ENCODE results near the gene PBX4.
A peak's percentile ranks its signal among the peaks of the same experiment; 100 is the strongest.

Gene PBX4

GRCh38 chr19:19558636-19559035 lies 59.9 kb downstream of the PBX4 start:
- DNase-seq: no peak

GRCh38 chr19:19558055-19558454 lies 60.4 kb downstream of the PBX4 start:
- DNase-seq: no peak

DNA sequence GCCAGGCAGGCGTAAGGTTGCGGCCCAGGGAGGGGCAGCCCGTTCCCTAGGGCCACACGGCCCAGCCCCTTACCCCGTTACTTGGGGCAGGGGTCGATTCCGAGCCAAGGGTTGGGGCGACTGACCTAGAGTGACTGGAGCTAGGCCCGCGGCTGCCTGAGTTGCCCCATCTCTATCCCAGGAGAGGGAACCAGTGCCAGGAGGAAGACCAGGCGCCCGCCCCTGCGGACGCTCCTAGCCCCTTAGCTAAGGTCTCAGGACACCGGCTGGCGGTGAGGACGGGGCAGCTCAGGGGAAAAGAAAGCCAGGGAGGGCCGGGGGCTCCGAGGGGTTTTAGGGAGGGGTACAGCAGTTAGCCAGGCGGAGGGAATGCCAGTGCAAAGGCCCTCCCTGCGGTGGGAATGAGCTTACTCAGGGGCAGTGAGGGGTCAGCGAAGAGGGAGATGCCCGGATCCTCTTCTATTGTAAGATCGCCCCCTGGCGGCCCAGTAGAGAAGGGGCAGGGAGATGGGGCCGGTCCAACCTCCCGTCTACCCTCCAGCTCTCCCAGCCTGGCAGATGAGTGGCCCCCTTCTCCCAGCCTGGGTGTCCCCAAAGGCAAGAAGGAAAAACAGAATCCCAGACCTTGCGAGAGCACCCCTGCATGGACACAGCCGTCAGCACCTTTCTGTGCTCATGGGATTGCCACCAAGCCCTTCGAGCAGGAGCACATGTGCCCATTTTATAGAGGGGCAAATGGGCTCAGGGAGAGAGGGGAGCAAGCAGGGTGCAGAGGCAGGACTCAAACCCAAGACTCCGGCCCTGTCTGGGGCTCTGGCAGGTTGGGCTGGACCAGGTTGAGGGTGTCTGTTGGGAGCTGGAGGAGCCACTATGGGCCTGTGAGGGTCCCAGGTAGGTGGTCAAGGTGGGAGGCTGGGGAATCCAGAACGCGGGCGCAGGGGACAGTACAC lies 64.1 kb downstream of the PBX4 start:
- DNase-seq: peak in 3 of 56 donors; percentile 4 to 36 (median 16)

GRCh38 chr19:19553670-19554069 lies 64.8 kb downstream of the PBX4 start:
- no peak for DNase-seq

GRCh38 chr19:19552798-19553197 lies 65.7 kb downstream of the PBX4 start:
- no peak for DNase-seq

DNA sequence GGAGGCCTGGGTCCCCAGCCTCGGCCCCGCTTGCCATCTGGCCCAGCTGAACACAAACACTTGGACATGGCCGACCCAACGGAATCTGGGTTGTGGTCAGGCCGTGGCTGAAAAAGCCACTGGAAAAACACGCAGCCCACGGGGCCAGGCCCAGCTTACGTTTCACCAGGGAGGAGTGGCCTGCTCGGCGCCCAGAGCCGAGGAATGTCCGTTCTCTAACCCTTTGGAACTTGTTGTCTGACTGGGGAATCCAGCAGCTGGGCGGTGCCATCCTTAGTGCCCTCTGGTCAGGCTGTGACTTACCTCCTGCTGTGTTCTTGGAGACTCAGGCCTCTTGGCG lies 66.7 kb downstream of the PBX4 start:
- DNase-seq: no peak

DNA sequence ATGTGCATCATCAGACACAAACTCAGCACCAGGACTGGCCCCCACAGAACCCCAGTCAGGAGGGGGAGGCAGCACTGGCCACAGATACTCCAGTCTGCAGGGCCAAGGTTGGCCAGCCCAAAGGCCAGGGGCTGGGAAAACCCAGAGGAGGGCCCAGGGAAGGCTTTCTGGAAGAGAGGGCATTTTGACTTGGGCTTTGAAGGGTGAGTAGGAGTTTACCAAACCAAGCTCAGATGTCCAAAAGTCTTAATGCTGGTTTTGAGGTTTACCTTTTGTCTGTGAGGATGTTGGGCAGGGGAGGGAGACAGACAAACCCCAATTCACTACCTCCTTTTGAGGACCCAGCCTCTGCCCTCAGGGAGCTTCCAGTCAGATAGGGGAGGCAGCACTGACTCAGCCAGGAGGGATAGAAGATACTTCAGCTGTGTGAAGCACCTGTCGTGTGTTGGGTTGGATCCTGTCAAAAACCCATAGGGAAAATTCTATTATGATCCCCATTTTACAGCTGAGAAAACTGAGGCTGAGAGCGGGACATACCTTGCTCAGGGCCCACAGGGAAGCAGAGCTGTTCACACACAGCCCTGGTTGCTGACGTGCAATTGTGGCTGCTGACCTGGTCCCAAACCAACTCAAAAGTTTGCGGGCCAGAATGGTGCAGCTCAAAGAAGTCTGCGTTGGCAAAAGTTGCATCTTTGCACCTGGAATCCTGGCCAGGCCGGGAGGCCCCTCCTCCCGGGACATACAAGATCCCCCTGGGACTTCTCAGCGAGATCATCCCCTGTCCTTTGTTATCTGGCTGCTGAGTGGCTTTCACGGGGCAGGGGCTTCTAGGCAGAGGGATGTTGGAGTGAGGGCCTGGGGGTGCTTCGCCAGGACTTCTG lies 67.3 kb downstream of the PBX4 start:
- DNase-seq: no peak

DNA sequence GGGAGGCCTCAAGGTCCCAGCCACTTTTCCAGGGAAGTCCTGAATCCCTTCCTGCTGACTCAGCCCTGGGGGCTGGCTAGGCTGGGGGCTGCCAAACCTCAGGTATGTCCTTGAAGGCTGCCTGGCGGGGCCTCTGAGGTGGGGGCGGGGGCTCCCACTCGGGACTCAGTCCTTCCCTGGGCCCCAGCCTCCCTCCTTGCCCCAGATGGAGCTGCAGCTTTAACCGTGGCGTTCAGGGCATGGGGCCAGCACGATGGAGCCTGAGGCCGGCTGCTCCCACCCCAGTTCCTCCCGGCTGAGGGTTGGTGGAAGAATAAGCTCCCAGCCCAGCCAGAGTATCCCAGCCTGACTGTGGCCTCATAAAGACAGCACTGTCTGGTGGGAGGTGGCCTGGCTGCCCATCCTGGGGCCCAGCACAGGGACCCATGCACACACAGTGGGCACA lies 68.0 kb downstream of the PBX4 start:
- no peak for DNase-seq

GRCh38 chr19:19549804-19550464 lies 68.6 kb downstream of the PBX4 start:
- DNase-seq: no peak

GRCh38 chr19:19548915-19549759 lies 69.3 kb downstream of the PBX4 start:
- DNase-seq: no peak

GRCh38 chr19:19547674-19548336 lies 70.7 kb downstream of the PBX4 start:
- no peak for DNase-seq

- peak in 1 of 56 donors; percentile 36 for DNase-seq
These were observed 71.7 kb downstream of the PBX4 start for GRCh38 chr19:19546751-19547162.

GRCh38 chr19:19545707-19546106 lies 72.8 kb downstream of the PBX4 start:
- no peak for DNase-seq

- no peak for DNase-seq
These were observed 73.4 kb downstream of the PBX4 start for GRCh38 chr19:19544954-19545591.

DNA sequence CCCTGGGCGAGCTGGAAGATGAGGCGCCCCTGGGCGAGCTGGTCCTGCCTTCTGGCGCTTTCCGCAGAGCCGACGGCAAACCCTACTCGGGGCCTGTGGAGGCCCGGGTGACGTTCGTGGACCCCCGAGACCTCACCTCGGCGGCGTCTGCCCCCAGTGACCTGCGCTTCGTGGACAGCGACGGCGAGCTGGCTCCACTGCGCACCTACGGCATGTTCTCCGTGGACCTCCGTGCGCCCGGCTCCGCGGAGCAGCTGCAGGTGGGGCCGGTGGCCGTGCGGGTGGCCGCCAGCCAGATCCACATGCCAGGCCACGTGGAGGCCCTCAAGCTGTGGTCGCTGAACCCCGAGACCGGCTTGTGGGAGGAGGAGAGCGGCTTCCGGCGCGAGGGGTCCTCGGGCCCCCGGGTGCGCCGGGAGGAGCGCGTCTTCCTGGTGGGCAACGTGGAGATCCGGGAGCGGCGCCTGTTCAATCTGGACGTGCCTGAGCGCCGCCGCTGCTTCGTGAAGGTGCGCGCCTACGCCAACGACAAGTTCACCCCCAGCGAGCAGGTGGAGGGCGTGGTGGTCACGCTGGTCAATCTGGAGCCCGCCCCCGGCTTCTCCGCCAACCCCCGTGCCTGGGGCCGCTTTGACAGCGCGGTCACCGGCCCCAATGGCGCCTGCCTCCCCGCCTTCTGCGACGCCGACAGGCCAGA lies 74.1 kb downstream of the PBX4 start:
- no peak for DNase-seq

DNA sequence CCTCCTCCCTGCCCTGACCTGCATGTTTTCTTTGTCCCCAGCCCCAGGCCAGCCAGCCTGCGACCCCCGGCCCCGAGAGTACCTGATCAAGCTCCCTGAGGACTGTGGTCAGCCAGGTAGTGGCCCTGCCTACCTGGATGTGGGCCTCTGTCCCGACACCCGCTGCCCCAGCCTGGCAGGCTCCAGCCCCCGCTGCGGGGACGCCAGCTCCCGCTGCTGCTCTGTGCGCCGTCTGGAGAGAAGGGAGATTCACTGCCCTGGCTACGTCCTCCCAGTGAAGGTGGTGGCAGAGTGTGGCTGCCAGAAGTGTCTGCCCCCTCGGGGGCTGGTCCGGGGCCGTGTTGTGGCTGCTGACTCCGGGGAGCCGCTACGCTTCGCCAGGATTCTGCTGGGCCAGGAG lies 74.8 kb downstream of the PBX4 start:
- DNase-seq: no peak

DNA sequence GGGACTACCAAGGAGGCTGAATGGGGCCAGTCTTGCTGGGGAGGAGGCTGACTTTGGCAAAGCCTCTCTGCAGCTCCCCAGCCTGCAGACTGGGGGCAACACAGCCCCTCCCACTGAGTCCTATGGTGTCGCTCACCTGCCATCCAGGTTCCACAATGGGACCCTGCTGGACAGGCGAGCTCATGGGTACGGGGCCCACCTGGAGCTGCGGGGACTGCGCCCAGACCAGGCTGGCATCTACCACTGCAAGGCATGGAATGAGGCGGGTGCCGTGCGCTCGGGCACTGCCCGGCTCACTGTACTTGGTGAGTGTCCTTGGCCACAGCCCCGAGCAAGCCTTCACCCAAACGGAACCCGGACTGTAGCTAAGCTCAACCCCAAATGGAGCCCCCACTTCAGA lies 75.4 kb downstream of the PBX4 start:
- no peak for DNase-seq

DNA sequence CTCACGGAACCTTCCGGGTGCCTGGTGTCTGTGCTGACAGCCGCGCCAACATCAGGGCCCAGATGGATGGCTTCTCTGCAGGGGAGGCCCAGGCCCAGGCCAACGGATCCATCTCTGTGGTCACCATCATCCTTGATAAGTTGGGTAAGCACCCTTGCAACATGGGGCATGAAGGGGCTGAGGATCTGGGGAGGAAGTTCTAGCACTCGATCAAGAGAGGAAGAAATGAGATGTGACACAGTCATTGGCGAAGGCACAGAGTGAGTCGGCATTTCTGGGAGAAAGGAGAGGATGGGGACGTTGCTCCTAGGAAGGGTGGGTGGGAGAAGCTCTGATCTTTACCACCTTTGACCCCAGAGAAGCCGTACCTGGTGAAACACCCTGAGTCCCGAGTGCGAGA lies 76.0 kb downstream of the PBX4 start:
- DNase-seq: no peak

GRCh38 chr19:19541616-19542015 lies 76.9 kb downstream of the PBX4 start:
- no peak for DNase-seq

Data from amygdala (tissue), 56 donors.